ENCODE data around the gene LEAP2.

LEAP2 gene

GRCh38 chr5:132825834-132826391 lies 47.6 kb upstream of the LEAP2 start:
- Histone ChIP-seq H3K9me3 (ENCODE audit: insufficient read depth, low read depth, low read length) (no peaks in the 10 kb centered on the region), H3K79me2 (ENCODE audit: insufficient read depth, low read length) (no peaks in the 10 kb centered on the region), H3K9ac (ENCODE audit: low read depth, low read length, poor library complexity, severe bottlenecking) (no peak overlapping the region), H3K9me2 (replicated peaks; ENCODE audit: low read depth, low read length) (no peaks in the 10 kb centered on the region), H2AFZ (ENCODE audit: low read length) (no peak overlapping the region), H4K20me1 (ENCODE audit: insufficient read depth, low read length, poor library complexity, severe bottlenecking) (no peaks in the 10 kb centered on the region), H3K36me3 (ENCODE audit: insufficient read depth, low read length) (no peaks in the 10 kb centered on the region), H3K4me2 (ENCODE audit: low read depth, low read length, poor library complexity, severe bottlenecking) (no peak overlapping the region), H3F3A (ENCODE audit: low read depth) (no peaks in the 10 kb centered on the region), H3K4me1 (ENCODE audit: insufficient read depth, low read length, poor library complexity, severe bottlenecking) (no peaks in the 10 kb centered on the region), H3K4me3 (ENCODE audit: low read length, poor library complexity, severe bottlenecking) (no peak overlapping the region), H3K27me3 (ENCODE audit: insufficient read depth, low read length, poor library complexity, severe bottlenecking) (no peaks in the 10 kb centered on the region)
- TF ChIP-seq, protein P1, sequence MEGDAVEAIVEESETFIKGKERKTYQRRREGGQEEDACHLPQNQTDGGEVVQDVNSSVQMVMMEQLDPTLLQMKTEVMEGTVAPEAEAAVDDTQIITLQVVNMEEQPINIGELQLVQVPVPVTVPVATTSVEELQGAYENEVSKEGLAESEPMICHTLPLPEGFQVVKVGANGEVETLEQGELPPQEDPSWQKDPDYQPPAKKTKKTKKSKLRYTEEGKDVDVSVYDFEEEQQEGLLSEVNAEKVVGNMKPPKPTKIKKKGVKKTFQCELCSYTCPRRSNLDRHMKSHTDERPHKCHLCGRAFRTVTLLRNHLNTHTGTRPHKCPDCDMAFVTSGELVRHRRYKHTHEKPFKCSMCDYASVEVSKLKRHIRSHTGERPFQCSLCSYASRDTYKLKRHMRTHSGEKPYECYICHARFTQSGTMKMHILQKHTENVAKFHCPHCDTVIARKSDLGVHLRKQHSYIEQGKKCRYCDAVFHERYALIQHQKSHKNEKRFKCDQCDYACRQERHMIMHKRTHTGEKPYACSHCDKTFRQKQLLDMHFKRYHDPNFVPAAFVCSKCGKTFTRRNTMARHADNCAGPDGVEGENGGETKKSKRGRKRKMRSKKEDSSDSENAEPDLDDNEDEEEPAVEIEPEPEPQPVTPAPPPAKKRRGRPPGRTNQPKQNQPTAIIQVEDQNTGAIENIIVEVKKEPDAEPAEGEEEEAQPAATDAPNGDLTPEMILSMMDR (conservative IDR thresholded peaks at IDR 0.05; ENCODE audit: low read length): no peak
- TF ChIP-seq EZH2phosphoT487 (IDR thresholded peaks at IDR 0.05; ENCODE audit: borderline replicate concordance): no peak

DNA sequence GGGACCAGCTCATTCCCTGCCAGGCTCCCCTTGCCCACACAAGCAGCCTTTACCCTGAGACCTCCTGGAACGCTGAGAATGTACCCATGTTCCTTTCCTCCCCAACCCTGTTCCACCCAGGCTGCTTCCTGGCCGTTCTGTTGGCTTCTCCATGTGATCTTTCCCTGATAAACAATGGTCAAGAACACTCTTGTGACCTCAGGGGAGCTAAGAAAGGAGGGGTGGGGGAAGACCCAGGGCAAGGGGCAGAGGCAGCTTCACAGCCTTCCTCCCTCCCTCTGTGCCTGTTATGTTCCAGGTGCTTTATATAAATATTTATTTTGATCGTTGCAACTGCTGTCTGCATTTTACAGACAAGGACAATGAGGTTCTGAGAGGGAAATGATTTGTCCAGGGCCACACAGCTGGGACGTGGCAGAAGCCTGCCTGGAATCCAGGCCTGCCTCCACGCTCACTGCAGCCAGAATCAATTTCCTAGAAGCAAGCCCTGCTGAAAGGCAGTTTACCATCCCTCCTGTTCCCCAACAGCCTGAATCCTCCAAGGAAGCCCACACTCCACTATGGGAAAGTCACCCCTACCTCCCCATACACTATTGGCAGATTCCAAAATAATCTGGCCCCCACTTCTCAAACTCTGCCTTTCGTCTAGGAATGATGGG lies 46.9 kb upstream of the LEAP2 start:
- H3K9me2 ChIP-seq (replicated peaks; ENCODE audit: low read depth, low read length): no peaks in the 10 kb centered on the region
- no peaks in the 10 kb centered on the region for H3K79me2 ChIP-seq (ENCODE audit: insufficient read depth, low read length)
- TF ChIP-seq EZH2phosphoT487 (IDR thresholded peaks at IDR 0.05; ENCODE audit: borderline replicate concordance): no peak
- TF ChIP-seq, protein P1 (conservative IDR thresholded peaks at IDR 0.05; ENCODE audit: low read length): no peak
- H3K36me3 ChIP-seq (ENCODE audit: insufficient read depth, low read length): no peaks in the 10 kb centered on the region
- no peak overlapping the region for H3K9ac ChIP-seq (ENCODE audit: low read depth, low read length, poor library complexity, severe bottlenecking)
- H3K4me1 ChIP-seq (ENCODE audit: insufficient read depth, low read length, poor library complexity, severe bottlenecking): no peaks in the 10 kb centered on the region
- H3K27me3 ChIP-seq (ENCODE audit: insufficient read depth, low read length, poor library complexity, severe bottlenecking): no peaks in the 10 kb centered on the region
- H3K4me3 ChIP-seq (ENCODE audit: low read length, poor library complexity, severe bottlenecking): no peak overlapping the region
- no peaks in the 10 kb centered on the region for H3F3A ChIP-seq (ENCODE audit: low read depth)
- H3K9me3 ChIP-seq (ENCODE audit: insufficient read depth, low read depth, low read length): no peaks in the 10 kb centered on the region
- no peak overlapping the region for H3K4me2 ChIP-seq (ENCODE audit: low read depth, low read length, poor library complexity, severe bottlenecking)
- no peak overlapping the region for H2AFZ ChIP-seq (ENCODE audit: low read length)
- H4K20me1 ChIP-seq (ENCODE audit: insufficient read depth, low read length, poor library complexity, severe bottlenecking): no peaks in the 10 kb centered on the region

- Histone ChIP-seq H3K4me3 (ENCODE audit: low read length, poor library complexity, severe bottlenecking) (no peak overlapping the region), H3K79me2 (ENCODE audit: insufficient read depth, low read length) (no peaks in the 10 kb centered on the region), H3K9me2 (replicated peaks; ENCODE audit: low read depth, low read length) (no peaks in the 10 kb centered on the region), H3K4me2 (ENCODE audit: low read depth, low read length, poor library complexity, severe bottlenecking) (no peak overlapping the region), H3K27me3 (ENCODE audit: insufficient read depth, low read length, poor library complexity, severe bottlenecking) (no peaks in the 10 kb centered on the region), H3K4me1 (ENCODE audit: insufficient read depth, low read length, poor library complexity, severe bottlenecking) (no peaks in the 10 kb centered on the region), H3K36me3 (ENCODE audit: insufficient read depth, low read length) (no peaks in the 10 kb centered on the region), H4K20me1 (ENCODE audit: insufficient read depth, low read length, poor library complexity, severe bottlenecking) (no peaks in the 10 kb centered on the region), H3K9me3 (ENCODE audit: insufficient read depth, low read depth, low read length) (no peaks in the 10 kb centered on the region), H3K9ac (ENCODE audit: low read depth, low read length, poor library complexity, severe bottlenecking) (no peak overlapping the region), H3F3A (ENCODE audit: low read depth) (no peaks in the 10 kb centered on the region), H2AFZ (ENCODE audit: low read length) (no peak overlapping the region)
- TF ChIP-seq, protein P1 (conservative IDR thresholded peaks at IDR 0.05; ENCODE audit: low read length): no peak
- no peak for TF ChIP-seq EZH2phosphoT487 (IDR thresholded peaks at IDR 0.05; ENCODE audit: borderline replicate concordance)
These were observed 45.4 kb upstream of the LEAP2 start for GRCh38 chr5:132827943-132828673.

Data from Loucy (cell line).